SK-N-SH (cell line): ENCODE data around the gene ECPAS. TPM values are rescaled to one million over a fixed set of nuclear protein-coding genes. Genes with fewer than 3 reads are reported as not detected.

Experiments used
- CTCF ChIA-PET: fragments of 300-600, 350-600 bp; formaldehyde crosslinking; extraction: SDS; loops from one replicate; lab custom pipeline; 2021; lab: Yijun Ruan, JAX
- POLR2A ChIA-PET: fragments of 350-600 bp; sonication (Branson Sonifier 250); formaldehyde crosslinking; extraction: SDS; loops from one replicate; lab custom pipeline; 2020; ENCODE audit warnings: antibody characterized with exemption, inconsistent platforms; lab: Yijun Ruan, JAX
- DNase-seq: peaks from one replicate; pipeline ENCODE4 v3.0.0; 2012
- H2AFZ ChIP-seq: fragments of 200-600 bp; sonication (generic); 2 replicates; pipeline ENCODE4 v1.8.1; 2016; ENCODE audit warnings: antibody characterized with exemption, mild to moderate bottlenecking, low read depth
- H3F3A ChIP-seq: fragments of 200-600 bp; sonication (generic); replicated peaks from 2 replicates; pipeline ENCODE3; 2016; ENCODE audit warnings: antibody characterized with exemption, mild to moderate bottlenecking; ENCODE audit not compliant: insufficient read depth
- H3K27ac ChIP-seq, 2 experiments: fragments of 200-500 bp in 1 of 2; fragments of 200-600 bp in 1 of 2; sonication (Bioruptor generic) in 1 of 2; sonication (generic), shearing (Covaris generic) in 1 of 2; 2 replicates each; pipeline versions ENCODE4 v1.5.1 to v1.6.1; 2014 to 2016; ENCODE audit warnings: low read depth in 2 of 2, inconsistent platforms in 1 of 2, low read length in 1 of 2, mild to moderate bottlenecking in 1 of 2, mixed read lengths in 1 of 2
- H3K27me3 ChIP-seq: fragments of 200-600 bp; sonication (generic), shearing (Covaris generic); 2 replicates; pipeline ENCODE4 v1.6.1; 2016; ENCODE audit warnings: mixed run types; ENCODE audit not compliant: insufficient read depth
- H3K36me3 ChIP-seq, 2 experiments: fragments of 200-500 bp in 1 of 2; fragments of 200-600 bp in 1 of 2; sonication (Bioruptor generic) in 1 of 2; sonication (generic) in 1 of 2; replicated peaks in 1 of 2; 2 replicates each; pipeline versions ENCODE3 to v1.5.1; 2014 to 2016; ENCODE audit warnings: low read length in 1 of 2, mild to moderate bottlenecking in 1 of 2; ENCODE audit not compliant: insufficient read depth in 2 of 2, control insufficient read depth in 1 of 2
- H3K4me1 ChIP-seq, 2 experiments: fragments of 200-500 bp in 1 of 2; fragments of 200-600 bp in 1 of 2; sonication (Bioruptor generic) in 1 of 2; sonication (generic), shearing (Covaris generic) in 1 of 2; 2 replicates each; pipeline versions ENCODE4 v1.5.1 to v1.6.1; 2014 to 2016; ENCODE audit warnings: low read depth in 1 of 2, low read length in 1 of 2, mixed run types in 1 of 2; ENCODE audit not compliant: insufficient read depth in 2 of 2, control insufficient read depth in 1 of 2
- H3K4me2 ChIP-seq: fragments of 200-600 bp; sonication (generic), shearing (Covaris generic); 2 replicates; pipeline ENCODE4 v1.6.1; 2017; ENCODE audit warnings: mixed run types
- H3K4me3 ChIP-seq, 2 experiments: fragments of 200-500 bp in 1 of 2; fragments of 200-600 bp in 1 of 2; sonication (Bioruptor generic) in 1 of 2; sonication (generic), shearing (Covaris generic) in 1 of 2; 2 replicates each; pipeline versions ENCODE4 v1.5.1 to v1.8.1; 2014 to 2016; ENCODE audit warnings: low read depth in 2 of 2, inconsistent platforms in 1 of 2, low read length in 1 of 2, mild to moderate bottlenecking in 1 of 2, mixed read lengths in 1 of 2, moderate library complexity in 1 of 2
- H3K79me2 ChIP-seq: fragments of 200-600 bp; sonication (generic); 2 replicates; pipeline ENCODE4 v1.8.1; 2017; ENCODE audit warnings: mild to moderate bottlenecking; ENCODE audit not compliant: insufficient read depth
- H3K9ac ChIP-seq: fragments of 200-600 bp; sonication (generic); 2 replicates; pipeline ENCODE4 v1.6.1; 2017; ENCODE audit warnings: mixed run types
- H3K9me2 ChIP-seq: fragments of 200-600 bp; sonication (generic); 2 replicates; pipeline ENCODE4 v1.6.1; 2017; ENCODE audit warnings: mixed run types
- H3K9me3 ChIP-seq: fragments of 200-600 bp; sonication (generic); 2 replicates; pipeline ENCODE4 v1.6.1; 2017; ENCODE audit warnings: mixed run types, mild to moderate bottlenecking, moderate library complexity
- H4K20me1 ChIP-seq: fragments of 200-600 bp; sonication (generic); 2 replicates; pipeline ENCODE4 v1.6.1; 2017; ENCODE audit warnings: mild to moderate bottlenecking, mixed run types; ENCODE audit not compliant: insufficient read depth
- CHD2 ChIP-seq: fragments of 150-350 bp; IDR thresholded peaks from 2 replicates; pipeline ENCODE4 v1.6.1; 2018; ENCODE audit warnings: low read length; ENCODE audit not compliant: partially characterized antibody
- ELF1 ChIP-seq: IDR thresholded peaks from 2 replicates; pipeline ENCODE4 v1.4.0; 2012
- FOSL2 ChIP-seq: IDR thresholded peaks from 2 replicates; pipeline ENCODE4 v1.4.0; 2012; ENCODE audit warnings: low read depth, mild to moderate bottlenecking, moderate library complexity, borderline replicate concordance
- FOXJ3 ChIP-seq: sonication (generic); formaldehyde crosslinking; IDR thresholded peaks from 2 replicates; pipeline ENCODE4 v1.5.1; 2020; ENCODE audit warnings: mild to moderate bottlenecking, missing genetic modification reagents
- GABPA ChIP-seq: IDR thresholded peaks from 2 replicates; pipeline ENCODE4 v1.4.0; 2012; ENCODE audit warnings: low read depth, mild to moderate bottlenecking
- JUND ChIP-seq: IDR thresholded peaks from 2 replicates; pipeline ENCODE4 v1.4.0; 2012
- MEF2A ChIP-seq: IDR thresholded peaks from 2 replicates; pipeline ENCODE4 v1.4.0; 2012; ENCODE audit warnings: low read depth, borderline replicate concordance
- NRF1 ChIP-seq: IDR thresholded peaks from 2 replicates; pipeline ENCODE4 v1.6.1; 2012; ENCODE audit warnings: low read depth, mild to moderate bottlenecking, low read length
- POLR2AphosphoS5 ChIP-seq: IDR thresholded peaks from 2 replicates; pipeline ENCODE4 v1.6.1; 2012; ENCODE audit warnings: low read depth, low read length
- RCOR1 ChIP-seq: fragments of 150-350 bp; IDR thresholded peaks from 2 replicates; pipeline ENCODE4 v1.6.1; 2017; ENCODE audit warnings: antibody characterized with exemption, low read length
- SMC3 ChIP-seq: IDR thresholded peaks from 2 replicates; pipeline ENCODE4 v1.6.1; 2012; ENCODE audit warnings: low read depth, low read length, improper control_type of control experiment
- TAF1 ChIP-seq: IDR thresholded peaks from 2 replicates; pipeline ENCODE4 v1.6.1; 2012; ENCODE audit warnings: low read depth, mild to moderate bottlenecking, low read length, moderate library complexity, borderline replicate concordance
- YY1 ChIP-seq: IDR thresholded peaks from 2 replicates; pipeline ENCODE4 v1.4.0; 2012; ENCODE audit warnings: low read depth, mild to moderate bottlenecking
- WGBS: methylation state at CpG from one replicate; pipeline ENCODE4 v1.1.6; 2017; ENCODE audit warnings: low lambda C conversion rate; 5-methylcytosine and 5-hydroxymethylcytosine counted together
- polyA plus RNA-seq, 3 experiments: library from polyadenylated mRNA; depleted of rRNA; stranded (reverse); fragments of >200 nt; gene quantifications; 2 replicates each; pipeline ENCODE4 v1.2.3, GENCODE V29; 2012
- TF ChIP-seq, protein P1 (sequence below): IDR thresholded peaks from 2 replicates; pipeline ENCODE4 v1.4.0; 2012; ENCODE audit warnings: low read depth, borderline replicate concordance
- TF ChIP-seq, protein P2 (sequence below): fragments of 200-600 bp; sonication (generic); IDR thresholded peaks from 2 replicates; pipeline ENCODE4 v1.6.1; 2017; ENCODE audit warnings: antibody characterized with exemption, mild to moderate bottlenecking, moderate library complexity
- TF ChIP-seq, protein P3 (sequence below): IDR thresholded peaks from 2 replicates; pipeline ENCODE4 v1.4.0; 2012; ENCODE audit warnings: low read depth

ECPAS gene
- polyA plus RNA-seq, 1 of the 3 experiments (the other 2 are of a cell fraction), result 17.9 TPM

- TF ChIP-seq MEF2A, result no peak
- no peak for TF ChIP-seq RCOR1
- TF ChIP-seq NRF1, result peak; percentile 3; the same call in 1 of the 2 replicates
- TF ChIP-seq, protein P1, sequence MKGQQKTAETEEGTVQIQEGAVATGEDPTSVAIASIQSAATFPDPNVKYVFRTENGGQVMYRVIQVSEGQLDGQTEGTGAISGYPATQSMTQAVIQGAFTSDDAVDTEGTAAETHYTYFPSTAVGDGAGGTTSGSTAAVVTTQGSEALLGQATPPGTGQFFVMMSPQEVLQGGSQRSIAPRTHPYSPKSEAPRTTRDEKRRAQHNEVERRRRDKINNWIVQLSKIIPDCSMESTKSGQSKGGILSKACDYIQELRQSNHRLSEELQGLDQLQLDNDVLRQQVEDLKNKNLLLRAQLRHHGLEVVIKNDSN, result no peak
- peak; percentile 47; the same call in 1 of the 2 replicates for TF ChIP-seq TAF1
- TF ChIP-seq POLR2AphosphoS5, result peak; percentile 61
- 0 out of 2 replicates have a peak, but pooled peaks have one; percentile 20 for TF ChIP-seq GABPA
- peak; percentile 66 for TF ChIP-seq FOSL2
- no peak for TF ChIP-seq YY1
- TF ChIP-seq, protein P2, sequence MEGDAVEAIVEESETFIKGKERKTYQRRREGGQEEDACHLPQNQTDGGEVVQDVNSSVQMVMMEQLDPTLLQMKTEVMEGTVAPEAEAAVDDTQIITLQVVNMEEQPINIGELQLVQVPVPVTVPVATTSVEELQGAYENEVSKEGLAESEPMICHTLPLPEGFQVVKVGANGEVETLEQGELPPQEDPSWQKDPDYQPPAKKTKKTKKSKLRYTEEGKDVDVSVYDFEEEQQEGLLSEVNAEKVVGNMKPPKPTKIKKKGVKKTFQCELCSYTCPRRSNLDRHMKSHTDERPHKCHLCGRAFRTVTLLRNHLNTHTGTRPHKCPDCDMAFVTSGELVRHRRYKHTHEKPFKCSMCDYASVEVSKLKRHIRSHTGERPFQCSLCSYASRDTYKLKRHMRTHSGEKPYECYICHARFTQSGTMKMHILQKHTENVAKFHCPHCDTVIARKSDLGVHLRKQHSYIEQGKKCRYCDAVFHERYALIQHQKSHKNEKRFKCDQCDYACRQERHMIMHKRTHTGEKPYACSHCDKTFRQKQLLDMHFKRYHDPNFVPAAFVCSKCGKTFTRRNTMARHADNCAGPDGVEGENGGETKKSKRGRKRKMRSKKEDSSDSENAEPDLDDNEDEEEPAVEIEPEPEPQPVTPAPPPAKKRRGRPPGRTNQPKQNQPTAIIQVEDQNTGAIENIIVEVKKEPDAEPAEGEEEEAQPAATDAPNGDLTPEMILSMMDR, result peak; percentile 19; the same call in 1 of the 2 replicates
- no peak for TF ChIP-seq SMC3
- no peak for TF ChIP-seq ELF1
- no peak for TF ChIP-seq CHD2
- TF ChIP-seq, protein P3, sequence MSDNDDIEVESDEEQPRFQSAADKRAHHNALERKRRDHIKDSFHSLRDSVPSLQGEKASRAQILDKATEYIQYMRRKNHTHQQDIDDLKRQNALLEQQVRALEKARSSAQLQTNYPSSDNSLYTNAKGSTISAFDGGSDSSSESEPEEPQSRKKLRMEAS, result peak; percentile 58; the same call in 1 of the 2 replicates
- TF ChIP-seq JUND, result peak; percentile 31; the same call in 1 of the 2 replicates
Observed at GRCh38 chr9:111483858-111484571, at the start of gene ECPAS (continued).

DNA sequence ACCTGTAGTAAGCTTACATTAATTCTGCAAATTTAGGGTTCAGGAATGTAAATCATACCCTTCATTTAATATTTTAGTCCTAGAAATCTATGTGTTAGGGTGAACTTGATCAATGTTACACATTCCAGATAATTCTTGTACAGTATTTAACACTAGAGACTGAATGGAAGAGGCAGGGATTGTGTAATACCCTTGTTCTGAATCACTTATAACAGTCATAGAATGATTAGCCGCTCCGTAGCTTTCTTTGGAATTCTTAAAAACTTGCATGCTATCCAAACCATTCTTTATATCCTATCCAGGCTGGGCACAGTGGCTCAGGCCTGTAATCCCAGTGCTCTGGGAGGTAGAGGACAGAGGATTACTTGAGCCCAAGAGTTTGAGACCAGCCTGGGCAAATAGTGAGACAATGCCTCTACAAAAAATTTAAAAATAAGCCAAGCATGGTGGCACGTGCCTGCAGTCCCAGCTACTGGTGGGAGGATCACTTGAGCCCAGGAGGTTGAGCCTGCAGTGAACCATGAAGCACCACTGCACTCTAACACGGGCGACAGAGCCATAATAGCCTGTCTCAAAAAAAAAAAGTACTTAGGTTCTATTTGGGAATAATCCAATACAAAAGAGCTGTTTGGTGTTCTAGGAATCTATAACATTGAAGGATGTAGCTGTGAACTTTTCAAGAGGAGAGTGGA, 49.1 kb upstream of the ECPAS start:
- no peaks in the 10 kb centered on the region for H3K27me3 ChIP-seq
- H3K9me2 ChIP-seq, result no peaks in the 10 kb centered on the region
- H3K4me2 ChIP-seq, result no peak overlapping the region
- ChIA-PET CTCF (no interaction called here), POLR2A (no interaction called here)
- no peak overlapping the region for H2AFZ ChIP-seq
- H3F3A ChIP-seq, result no peaks in the 10 kb centered on the region
- peaks cover 2 to 19% of the 10 kb centered on the region in 2 experiments for H3K36me3 ChIP-seq
- 93% methylated on average over 5 of the region's 5 CpGs for WGBS
- no peaks in the 10 kb centered on the region for H3K79me2 ChIP-seq
- H3K9me3 ChIP-seq, result no peaks in the 10 kb centered on the region
- H3K27ac ChIP-seq, result no peak overlapping the region
- no peak overlapping the region for H3K4me3 ChIP-seq
- H3K9ac ChIP-seq, result no peak overlapping the region
- no peak for DNase-seq
- no peak for TF ChIP-seq FOXJ3 (CRISPR knock-in tag)
- no peaks in the 10 kb centered on the region for H3K4me1 ChIP-seq
- H4K20me1 ChIP-seq, result no peaks in the 10 kb centered on the region
